Measurements from ENCODE around the gene C12orf60.

The C12orf60 gene

GRCh38 chr12:14766649-14767215 lies 36.7 kb upstream of the C12orf60 start:
- no peak overlapping the region for H3K27ac ChIP-seq
- no peaks in the 10 kb centered on the region for H3K36me3 ChIP-seq (ENCODE audit: insufficient read depth)
- H3K79me2 ChIP-seq (ENCODE audit: insufficient read depth, low read depth) = peaks cover 15% of the 10 kb centered on the region; the same call in 1 of the 2 replicates
- no peak overlapping the region for H3K9ac ChIP-seq
- no peak for TF ChIP-seq CTCF (conservative IDR thresholded peaks at IDR 0.05; ENCODE audit: low read depth, low read length)
- H3K27me3 ChIP-seq (ENCODE audit: insufficient read depth, low read depth) = no peaks in the 10 kb centered on the region
- no peak overlapping the region for H2AFZ ChIP-seq (ENCODE audit: low read depth)
- H3K4me1 ChIP-seq (ENCODE audit: low read depth, poor library complexity, severe bottlenecking) = peaks cover 13% of the 10 kb centered on the region
- H3K4me2 ChIP-seq = no peak overlapping the region
- no peaks in the 10 kb centered on the region for H4K20me1 ChIP-seq (ENCODE audit: insufficient read depth)
- H3K4me3 ChIP-seq (IDR thresholded peaks at IDR 0.05; ENCODE audit: insufficient read depth, low read depth, low read length) = no peak overlapping the region

DNA sequence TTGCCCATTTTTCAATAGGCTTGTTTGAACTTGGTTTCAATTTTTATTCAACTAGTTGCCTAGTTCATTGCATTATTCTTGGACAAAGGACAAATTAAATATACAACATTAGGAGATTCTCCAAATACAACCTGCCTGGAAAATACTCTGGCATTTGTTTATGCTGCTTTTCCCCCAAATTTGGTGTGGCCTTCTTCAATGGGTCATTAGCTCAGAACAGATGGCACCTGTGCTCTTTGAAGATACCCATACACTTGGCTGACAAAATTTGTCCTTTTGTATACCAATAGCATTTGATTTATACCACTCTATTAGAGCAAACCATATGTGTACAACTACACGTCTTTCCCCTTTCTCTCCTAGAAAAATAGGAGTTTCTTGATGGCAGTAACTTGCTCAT lies 35.9 kb upstream of the C12orf60 start:
- Histone ChIP-seq H3K4me2 (no peak overlapping the region), H3K79me2 (ENCODE audit: insufficient read depth, low read depth) (peaks cover 15% of the 10 kb centered on the region; the same call in 1 of the 2 replicates), H3K4me1 (ENCODE audit: low read depth, poor library complexity, severe bottlenecking) (peaks cover 19% of the 10 kb centered on the region), H3K4me3 (IDR thresholded peaks at IDR 0.05; ENCODE audit: insufficient read depth, low read depth, low read length) (no peak overlapping the region), H3K27ac (no peak overlapping the region), H3K9ac (no peak overlapping the region), H2AFZ (ENCODE audit: low read depth) (no peak overlapping the region), H3K27me3 (ENCODE audit: insufficient read depth, low read depth) (no peaks in the 10 kb centered on the region), H3K36me3 (ENCODE audit: insufficient read depth) (no peaks in the 10 kb centered on the region), H4K20me1 (ENCODE audit: insufficient read depth) (no peaks in the 10 kb centered on the region)
- TF ChIP-seq CTCF (conservative IDR thresholded peaks at IDR 0.05; ENCODE audit: low read depth, low read length) = no peak

DNA sequence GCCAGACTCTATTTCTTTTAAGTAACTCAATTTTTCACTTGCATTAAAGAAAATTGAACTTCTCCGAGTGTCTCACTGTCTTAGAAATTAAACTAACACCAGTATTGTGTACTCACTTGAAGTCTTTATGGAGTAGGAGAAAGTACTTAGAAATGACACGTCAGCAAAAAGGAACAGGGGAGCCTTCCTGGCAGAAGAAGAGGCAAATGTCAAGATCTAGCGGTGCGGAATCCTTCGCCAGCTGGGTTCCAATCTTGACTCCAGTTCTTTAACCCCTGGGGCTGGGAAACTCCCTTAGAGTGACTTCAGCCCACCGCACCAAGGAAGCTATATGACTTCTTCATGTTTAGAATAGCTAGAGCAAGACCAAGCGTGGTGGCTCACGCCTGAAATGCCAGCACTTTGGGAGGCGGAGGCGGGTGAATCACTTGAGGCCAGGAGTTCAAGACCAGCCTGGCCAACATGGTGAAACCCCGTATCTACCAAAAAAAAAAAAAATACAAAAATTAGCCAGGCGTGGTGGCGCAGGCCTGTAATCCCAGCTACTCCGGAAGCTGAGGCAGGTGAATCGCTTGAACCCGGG lies 34.6 kb upstream of the C12orf60 start:
- H3K27me3 ChIP-seq (ENCODE audit: insufficient read depth, low read depth) = no peaks in the 10 kb centered on the region
- H3K79me2 ChIP-seq (ENCODE audit: insufficient read depth, low read depth) = peaks cover 15% of the 10 kb centered on the region; the same call in 1 of the 2 replicates
- TF ChIP-seq CTCF (conservative IDR thresholded peaks at IDR 0.05; ENCODE audit: low read depth, low read length) = no peak
- H3K4me1 ChIP-seq (ENCODE audit: low read depth, poor library complexity, severe bottlenecking) = peaks cover 19% of the 10 kb centered on the region
- H3K4me2 ChIP-seq = peak overlapping the region; percentile 90; the same call in 1 of the 2 replicates
- H3K36me3 ChIP-seq (ENCODE audit: insufficient read depth) = no peaks in the 10 kb centered on the region
- no peak overlapping the region for H3K4me3 ChIP-seq (IDR thresholded peaks at IDR 0.05; ENCODE audit: insufficient read depth, low read depth, low read length)
- H3K27ac ChIP-seq = peak overlapping the region; percentile 98; the same call in 1 of the 2 replicates
- H3K9ac ChIP-seq = peak overlapping the region; percentile 97; the same call in 1 of the 2 replicates
- no peaks in the 10 kb centered on the region for H4K20me1 ChIP-seq (ENCODE audit: insufficient read depth)
- peak overlapping the region; percentile 46; the same call in 1 of the 2 replicates for H2AFZ ChIP-seq (ENCODE audit: low read depth)

DNA sequence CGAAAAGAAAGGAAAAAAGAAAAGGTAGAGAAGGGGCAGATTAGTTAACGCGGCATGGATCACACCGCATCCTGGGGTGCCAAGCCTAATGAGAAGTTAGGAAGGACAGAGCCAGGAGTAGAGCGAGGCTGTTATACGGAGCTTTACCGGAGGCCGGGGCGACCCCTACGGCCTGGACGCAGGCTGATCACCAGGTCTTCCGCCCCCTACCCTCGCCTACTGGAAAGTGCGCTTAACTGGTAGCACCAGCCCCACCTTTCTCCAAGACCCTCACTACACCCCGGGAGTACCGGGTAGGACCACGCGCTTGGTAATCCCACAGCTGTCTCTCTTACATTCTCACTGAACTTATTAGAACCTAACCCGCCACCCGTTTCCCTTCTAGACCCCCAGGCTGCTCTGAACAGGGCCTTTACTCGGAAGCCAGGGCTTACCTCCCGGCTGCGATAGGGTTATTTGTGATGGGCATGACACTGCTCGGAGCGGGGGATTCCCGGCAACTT lies 34.0 kb upstream of the C12orf60 start:
- H3K27me3 ChIP-seq (ENCODE audit: insufficient read depth, low read depth) = no peaks in the 10 kb centered on the region
- H3K36me3 ChIP-seq (ENCODE audit: insufficient read depth) = no peaks in the 10 kb centered on the region
- no peak overlapping the region for H3K4me3 ChIP-seq (IDR thresholded peaks at IDR 0.05; ENCODE audit: insufficient read depth, low read depth, low read length)
- peaks cover 19% of the 10 kb centered on the region for H3K4me1 ChIP-seq (ENCODE audit: low read depth, poor library complexity, severe bottlenecking)
- H4K20me1 ChIP-seq (ENCODE audit: insufficient read depth) = no peaks in the 10 kb centered on the region
- H3K27ac ChIP-seq = peak overlapping the region; percentile 98
- H3K79me2 ChIP-seq (ENCODE audit: insufficient read depth, low read depth) = peaks cover 15% of the 10 kb centered on the region; the same call in 1 of the 2 replicates
- peak overlapping the region; percentile 46 for H2AFZ ChIP-seq (ENCODE audit: low read depth)
- H3K4me2 ChIP-seq = peak overlapping the region; percentile 90; the same call in 1 of the 2 replicates
- TF ChIP-seq CTCF (conservative IDR thresholded peaks at IDR 0.05; ENCODE audit: low read depth, low read length) = no peak
- peak overlapping the region; percentile 97 for H3K9ac ChIP-seq
